IMR-90 (cell line): ENCODE measurements around the gene PSME2. TPM values are rescaled to one million over a fixed set of nuclear protein-coding genes. Genes with fewer than 3 reads are reported as not detected.

Experiments
- ATAC-seq: fragments of 200-7000 bp; cut with Tn5 transposase; 2 replicates; pipeline ENCODE4 v1.9.1; 2020; ENCODE audit warnings: low read depth, mild to moderate bottlenecking, moderate library complexity
- BruUV-seq: library from RNA; stranded (reverse); fragments of 400-500 nt; replicated peaks from 2 replicates; lab custom pipeline; 2021; lab: Mats Ljungman, UMichigan
- CTCF ChIA-PET: fragments of 300-600 bp; formaldehyde crosslinking; extraction: SDS; loops from one replicate; lab custom pipeline; 2021; ENCODE audit warnings: antibody characterized with exemption; lab: Yijun Ruan, JAX
- POLR2A ChIA-PET: fragments of 300-600 bp; sonication (Branson Sonifier 250); formaldehyde crosslinking; loops from one replicate; lab custom pipeline; 2022; ENCODE audit warnings: antibody characterized with exemption; ENCODE audit not compliant: unreplicated experiment; lab: Charles Lee
- DNase-seq: peaks from one replicate; pipeline ENCODE4 v3.0.0; 2013
- H2AFZ ChIP-seq: replicated peaks from 2 replicates; pipeline ENCODE3; 2013; ENCODE audit warnings: low read length, mild to moderate bottlenecking; ENCODE audit not compliant: poor library complexity
- H2AK5ac ChIP-seq: 2 replicates; pipeline ENCODE4 v1.6.1; 2013; ENCODE audit warnings: low read depth, low read length, inconsistent platforms
- H2AK9ac ChIP-seq: replicated peaks from 2 replicates; pipeline ENCODE3; 2013; ENCODE audit warnings: mild to moderate bottlenecking, low read depth, low read length, moderate library complexity; ENCODE audit not compliant: poor library complexity
- H2BK120ac ChIP-seq: 2 replicates; pipeline ENCODE4 v1.6.1; 2013; ENCODE audit warnings: low read depth, low read length, inconsistent platforms
- H2BK15ac ChIP-seq: 3 replicates; pipeline ENCODE4 v1.6.1; 2013; ENCODE audit warnings: low read depth, low read length, inconsistent platforms
- H2BK20ac ChIP-seq: 2 replicates; pipeline ENCODE4 v1.6.1; 2013; ENCODE audit warnings: low read depth, mild to moderate bottlenecking, inconsistent platforms, low read length, moderate library complexity
- H2BK5ac ChIP-seq: 2 replicates; pipeline ENCODE4 v1.6.1; 2013; ENCODE audit warnings: mild to moderate bottlenecking, low read depth, low read length, inconsistent platforms; ENCODE audit not compliant: poor library complexity, severe bottlenecking
- H3K14ac ChIP-seq: replicated peaks from 2 replicates; pipeline ENCODE4 v1.6.1; 2013; ENCODE audit warnings: low read depth, low read length, inconsistent platforms
- H3K18ac ChIP-seq: 2 replicates; pipeline ENCODE4 v1.6.1; 2013; ENCODE audit warnings: low read depth, low read length, control low read depth
- H3K23ac ChIP-seq: 2 replicates; pipeline ENCODE4 v1.6.1; 2013; ENCODE audit warnings: low read depth, low read length, inconsistent platforms
- H3K27ac ChIP-seq: 2 replicates; pipeline ENCODE4 v1.5.1; 2013; ENCODE audit warnings: mild to moderate bottlenecking, control low read depth, low read length; ENCODE audit not compliant: insufficient read depth
- H3K27me3 ChIP-seq: 2 replicates; pipeline ENCODE4 v1.6.1; 2013; ENCODE audit warnings: low read length; ENCODE audit not compliant: control insufficient read depth, insufficient read depth
- H3K36me3 ChIP-seq: 2 replicates; pipeline ENCODE4 v1.6.1; 2013; ENCODE audit warnings: low read length, mixed read lengths; ENCODE audit not compliant: control insufficient read depth, insufficient read depth
- H3K4ac ChIP-seq: 2 replicates; pipeline ENCODE4 v1.6.1; 2013; ENCODE audit warnings: low read depth, low read length, inconsistent platforms
- H3K4me1 ChIP-seq: 2 replicates; pipeline ENCODE4 v1.6.1; 2013; ENCODE audit warnings: low read length, mixed read lengths; ENCODE audit not compliant: control insufficient read depth, insufficient read depth
- H3K4me2 ChIP-seq: 2 replicates; pipeline ENCODE4 v1.6.1; 2013; ENCODE audit warnings: low read depth, mild to moderate bottlenecking, control low read depth, low read length, moderate library complexity
- H3K4me3 ChIP-seq: 2 replicates; pipeline ENCODE4 v1.5.1; 2013; ENCODE audit warnings: low read depth, mild to moderate bottlenecking, control low read depth, low read length, moderate library complexity; ENCODE audit not compliant: insufficient read depth
- H3K56ac ChIP-seq: 2 replicates; pipeline ENCODE4 v1.6.1; 2013; ENCODE audit warnings: low read length, inconsistent platforms; ENCODE audit not compliant: insufficient read depth; ENCODE audit errors: extremely low read depth
- H3K79me1 ChIP-seq, 2 experiments: 2 replicates each; pipeline ENCODE4 v1.6.1; 2013; ENCODE audit warnings: low read length in 2 of 2, inconsistent platforms in 1 of 2, low read depth in 1 of 2
- H3K9ac ChIP-seq: 2 replicates; pipeline ENCODE4 v1.6.1; 2013; ENCODE audit warnings: low read depth, low read length, control low read depth
- H3K9me1 ChIP-seq: 2 replicates; pipeline ENCODE4 v1.6.1; 2013; ENCODE audit warnings: low read length, inconsistent platforms; ENCODE audit not compliant: insufficient read depth
- H3K9me3 ChIP-seq: 2 replicates; pipeline ENCODE4 v1.6.1; 2013; ENCODE audit warnings: low read length; ENCODE audit not compliant: control insufficient read depth, insufficient read depth
- H4K20me1 ChIP-seq: 2 replicates; pipeline ENCODE4 v1.6.1; 2013; ENCODE audit warnings: low read length, inconsistent platforms; ENCODE audit not compliant: insufficient read depth
- H4K5ac ChIP-seq: 2 replicates; pipeline ENCODE4 v1.6.1; 2013; ENCODE audit warnings: mild to moderate bottlenecking, low read depth, low read length, control low read depth
- H4K8ac ChIP-seq, 2 experiments: 2 replicates each; pipeline ENCODE4 v1.6.1; 2013; ENCODE audit warnings: low read depth in 2 of 2, low read length in 2 of 2, control low read depth in 1 of 2, inconsistent platforms in 1 of 2
- H4K91ac ChIP-seq: 2 replicates; pipeline ENCODE4 v1.6.1; 2013; ENCODE audit warnings: low read depth, low read length, inconsistent platforms; ENCODE audit not compliant: insufficient read depth
- BHLHE40 ChIP-seq: fragments of 150-350 bp; IDR thresholded peaks from 2 replicates; pipeline ENCODE4 v1.6.1; 2016; ENCODE audit warnings: mild to moderate bottlenecking, low read depth, low read length
- CHD1 ChIP-seq: IDR thresholded peaks from 2 replicates; pipeline ENCODE4 v1.6.1; 2012; ENCODE audit warnings: low read depth, low read length, improper control_type of control experiment
- CTCF ChIP-seq: conservative IDR thresholded peaks from 2 replicates; pipeline ENCODE4 v1.5.1; 2012; ENCODE audit warnings: mild to moderate bottlenecking, low read depth, low read length, improper control_type of control experiment
- ELK1 ChIP-seq: fragments of 150-350 bp; IDR thresholded peaks from 2 replicates; pipeline ENCODE4 v1.6.1; 2016; ENCODE audit warnings: low read depth, mild to moderate bottlenecking, low read length, moderate library complexity, borderline replicate concordance
- FOS ChIP-seq: fragments of 150-350 bp; IDR thresholded peaks from 2 replicates; pipeline ENCODE4 v1.6.1; 2016; ENCODE audit warnings: low read depth, low read length
- MAFK ChIP-seq: IDR thresholded peaks from 2 replicates; pipeline ENCODE4 v1.6.1; 2012; ENCODE audit warnings: low read depth, low read length, improper control_type of control experiment
- MAZ ChIP-seq: IDR thresholded peaks from 2 replicates; pipeline ENCODE4 v1.6.1; 2012; ENCODE audit warnings: low read depth, mild to moderate bottlenecking, low read length, improper control_type of control experiment, moderate library complexity, borderline replicate concordance
- MXI1 ChIP-seq: IDR thresholded peaks from 2 replicates; pipeline ENCODE4 v1.6.1; 2012; ENCODE audit warnings: low read depth, mild to moderate bottlenecking, low read length, moderate library complexity, borderline replicate concordance
- NFE2L2 ChIP-seq: fragments of 150-350 bp; IDR thresholded peaks from 2 replicates; pipeline ENCODE4 v1.6.1; 2016; ENCODE audit warnings: low read depth, mild to moderate bottlenecking, low read length
- POLR2A ChIP-seq: IDR thresholded peaks from 2 replicates; pipeline ENCODE4 v1.6.1; 2012; ENCODE audit warnings: mild to moderate bottlenecking, low read depth, low read length
- RCOR1 ChIP-seq: IDR thresholded peaks from 2 replicates; pipeline ENCODE4 v1.6.1; 2012; ENCODE audit warnings: mild to moderate bottlenecking, low read length, improper control_type of control experiment; ENCODE audit not compliant: insufficient replicate concordance
- SMC3 ChIP-seq: fragments of 150-350 bp; IDR thresholded peaks from 2 replicates; pipeline ENCODE4 v1.6.1; 2016; ENCODE audit warnings: low read depth, mild to moderate bottlenecking, antibody characterized with exemption, low read length, moderate library complexity
- WGBS, 2 experiments: methylation state at CpG; one replicate each; pipeline versions ENCODE4 v1.1.5 to v1.1.7; 2013; ENCODE audit warnings: missing lambda C conversion rate in 2 of 2; ENCODE audit not compliant: insufficient read length in 1 of 2; ENCODE audit errors: extremely low coverage in 2 of 2; 5-methylcytosine and 5-hydroxymethylcytosine counted together
- dilution Hi-C: fragments of 300-500 bp; cut with HindIII; formaldehyde crosslinking; loops from one replicate; pipeline ENCODE4 v1.14.3; 2018; ENCODE audit warnings: low sequenced_read_pairs; ENCODE audit not compliant: unreplicated experiment
- in situ Hi-C: fragments of 300-500 bp; cut with MboI; formaldehyde crosslinking; loops from 3 replicates; pipeline ENCODE4 v1.14.3; 2019; ENCODE audit warnings: low sequenced_read_pairs, inconsistent platforms, mixed read lengths
- intact Hi-C: fragments of 100-400 bp; cut with micrococcal nuclease; formaldehyde crosslinking; loops from 2 replicates; pipeline ENCODE4 v1.10.0; 2022
- polyA plus RNA-seq, 3 experiments: library from polyadenylated mRNA; depleted of rRNA; stranded (reverse); fragments of >200 nt; gene quantifications; 2 replicates each; pipeline ENCODE4 v1.2.3, GENCODE V29; 2012; ENCODE audit warnings: low replicate concordance in 1 of 3
- total RNA-seq: library from RNA; depleted of rRNA; stranded (reverse); fragments of >200 nt; gene quantifications from 2 replicates; pipeline ENCODE4 v1.2.3, GENCODE V29; 2012

The PSME2 gene
- total and polyA plus RNA-seq, 2 of the 4 experiments (the other 2 are of a cell fraction): 104 to 141 TPM

GRCh38 chr14:24165785-24166184, 19.4 kb upstream of the PSME2 start:
- H4K91ac ChIP-seq: no peak overlapping the region
- intact Hi-C loops (no loop called here), dilution Hi-C loops (no loop called here), in situ Hi-C loops (no loop called here)
- no peak overlapping the region for H4K5ac ChIP-seq
- H3K27ac ChIP-seq: no peak overlapping the region
- no peak for ATAC-seq
- no peak overlapping the region for H3K4ac ChIP-seq
- H3K9me1 ChIP-seq: peaks cover 9% of the 10 kb centered on the region
- H3K9ac ChIP-seq: no peak overlapping the region
- H2AFZ ChIP-seq: peak overlapping the region; percentile 17
- no peak overlapping the region for H2BK5ac ChIP-seq
- H3K27me3 ChIP-seq: no peaks in the 10 kb centered on the region
- no peak overlapping the region for H3K18ac ChIP-seq
- H2BK15ac ChIP-seq: no peak overlapping the region
- TF ChIP-seq BHLHE40 (no peak), RCOR1 (no peak), POLR2A (no peak), MAZ (no peak), FOS (no peak), MXI1 (no peak), CHD1 (no peak), CTCF (no peak), ELK1 (no peak), NFE2L2 (no peak), SMC3 (no peak), MAFK (no peak)
- no peaks in the 10 kb centered on the region for H3K9me3 ChIP-seq
- no peak for DNase-seq
- BruUV-seq: no TSS peak
- peaks cover 51% of the 10 kb centered on the region for H3K36me3 ChIP-seq
- H2AK9ac ChIP-seq: no peak overlapping the region
- H3K4me2 ChIP-seq: no peak overlapping the region
- H4K20me1 ChIP-seq: no peaks in the 10 kb centered on the region
- no peak overlapping the region for H3K4me3 ChIP-seq
- no peak overlapping the region for H3K23ac ChIP-seq
- WGBS, 2 experiments: 100% methylated on average over 1 of the region's 5 CpGs; no CpG with 5 or more reads in 1 of the 2 experiments
- H3K79me1 ChIP-seq: peaks cover 12 to 40% of the 10 kb centered on the region in 2 experiments; a peak in 3 of 4 replicates
- H2AK5ac ChIP-seq: no peak overlapping the region
- H4K8ac ChIP-seq: no peak overlapping the region
- peaks cover 5% of the 10 kb centered on the region for H3K4me1 ChIP-seq
- ChIA-PET CTCF (interaction anchor here (0.9 kb wide), 1 partner anchor 12 kb away, joined by 3 read pairs; no protein-coding TSS in a partner anchor), POLR2A (no interaction called here)
- no peak overlapping the region for H2BK120ac ChIP-seq
- H2BK20ac ChIP-seq: no peak overlapping the region
- no peak overlapping the region for H3K14ac ChIP-seq
- no peak overlapping the region for H3K56ac ChIP-seq
